Measurements from ENCODE around the gene KCNJ2. TPM values are rescaled to one million over a fixed set of nuclear protein-coding genes. Genes with fewer than 3 reads are reported as not detected.

KCNJ2 gene
- total RNA-seq, 1 experiment from 2014 or later = 0.15 TPM

GRCh38 chr17:70165383-70165782, 3.9 kb upstream of the KCNJ2 start:
- Histone ChIP-seq H3T11ph (ENCODE audit: low read length) (no peak overlapping the region), H2BK12ac (ENCODE audit: insufficient read length, low read depth, low read length) (no peak overlapping the region), H3K27ac (ENCODE audit: insufficient read length, low read depth, low read length) (no peak overlapping the region), H4K91ac (ENCODE audit: insufficient read length, low read depth, low read length) (no peak overlapping the region), H3K14ac (ENCODE audit: insufficient read depth, low read length) (no peak overlapping the region), H3K18ac (ENCODE audit: insufficient read length, low read depth, low read length) (no peak overlapping the region), H3K79me1 (ENCODE audit: insufficient read depth, low read depth, low read length, poor library complexity, severe bottlenecking) (no peaks in the 10 kb centered on the region), H4K5ac (ENCODE audit: insufficient read length, low read depth, low read length) (no peak overlapping the region), H2BK15ac (ENCODE audit: low read depth, low read length) (no peak overlapping the region), H2BK20ac (ENCODE audit: low read depth, low read length, poor library complexity, severe bottlenecking) (no peak overlapping the region), H2BK5ac (ENCODE audit: insufficient read length, low read length) (no peak overlapping the region), H3K79me2 (ENCODE audit: insufficient read depth, low read length) (no peaks in the 10 kb centered on the region), H3K9ac (ENCODE audit: extremely low read depth, insufficient read length, low read length) (no peak overlapping the region), H3K9me3 (ENCODE audit: control insufficient read depth, low read depth, low read length) (no peaks in the 10 kb centered on the region), H2AFZ (ENCODE audit: low read length) (no peak overlapping the region), H2BK120ac (ENCODE audit: low read depth, low read length, poor library complexity, severe bottlenecking) (no peak overlapping the region), H3K23ac (ENCODE audit: insufficient read length, low read depth, low read length) (no peak overlapping the region), H3K4me1 (ENCODE audit: insufficient read depth, low read length) (no peaks in the 10 kb centered on the region; the same call in 1 of the 2 replicates), H3K4ac (ENCODE audit: low read depth, low read length) (no peak overlapping the region), H3K23me2 (ENCODE audit: insufficient read length, low read depth, low read length, poor library complexity, severe bottlenecking) (peaks cover 17% of the 10 kb centered on the region), H4K20me1 (ENCODE audit: control insufficient read depth, insufficient read depth, insufficient read length) (no peaks in the 10 kb centered on the region), H3K4me2 (ENCODE audit: insufficient read depth, insufficient read length, low read length) (no peak overlapping the region), H3K27me3 (ENCODE audit: insufficient read depth, low read length) (peaks cover 5% of the 10 kb centered on the region; the same call in 1 of the 2 replicates), H2AK5ac (ENCODE audit: insufficient read length, low read length) (no peak overlapping the region), H4K8ac (replicated peaks; ENCODE audit: insufficient read length, low read depth, low read length) (no peak overlapping the region), H3K56ac (ENCODE audit: insufficient read length, low read depth, low read length) (no peak overlapping the region)
- no peak for DNase-seq
- peaks cover 27% of the 10 kb centered on the region for H3K27me3 Mint-ChIP-seq (ENCODE audit: low read depth)
- no CpG with 5 or more reads among the region's 2 CpGs for WGBS (ENCODE audit: extremely low coverage, insufficient read length, low lambda C conversion rate)
- no peak overlapping the region for H3K27ac Mint-ChIP-seq
- no peaks in the 10 kb centered on the region for H3K9me3 Mint-ChIP-seq
- TF ChIP-seq CTCF (conservative IDR thresholded peaks at IDR 0.05) = no peak
- no peak overlapping the region for H3K4me3 Mint-ChIP-seq
- peaks cover 12 to 15% of the 10 kb centered on the region in 2 experiments for H3K4me1 Mint-ChIP-seq
- no peaks in the 10 kb centered on the region for H3K36me3 Mint-ChIP-seq (ENCODE audit: insufficient read depth in 1 of 3, low read depth in 3 of 3)

All from H9 (cell line).